Testis (tissue), 2 donors: ENCODE results near the gene RSPO3.

Experiments
- POLR2A ChIP-seq: fragments of 450-650 bp; IDR thresholded peaks from one replicate; pipeline ENCODE4 v1.6.1; 2017; ENCODE audit warnings: antibody characterized with exemption, mild to moderate bottlenecking, moderate library complexity
- TF ChIP-seq, protein P1 (sequence below), 3 experiments: fragments of 450-650 bp in 2 of 3; fragments of 200-600 bp in 1 of 3; sonication (generic) in 1 of 3; IDR thresholded peaks; one replicate each; pipeline ENCODE4 v1.5.1; 2016 to 2019; ENCODE audit warnings: antibody characterized with exemption in 3 of 3, mild to moderate bottlenecking in 2 of 3, moderate library complexity in 1 of 3

DNA sequence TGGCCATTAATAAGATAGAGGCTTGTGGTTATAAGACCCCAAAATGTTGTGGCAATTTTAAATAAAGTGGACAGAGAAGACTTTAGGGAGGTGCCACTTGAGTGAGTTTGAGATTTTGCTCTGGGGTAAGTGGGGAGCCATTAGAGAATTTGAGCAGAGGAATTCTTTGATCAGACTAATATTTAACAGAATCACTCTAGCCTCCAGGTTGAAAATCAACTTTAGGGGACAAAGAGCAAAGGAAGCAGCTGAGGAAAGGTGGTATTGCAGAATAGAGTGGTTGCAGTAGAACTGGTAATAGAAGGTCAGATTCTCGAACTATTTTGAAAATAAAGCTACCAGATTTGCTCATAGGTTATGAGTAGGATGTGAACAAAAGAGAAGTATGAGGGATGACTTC, 97.5 kb downstream of the RSPO3 start:
- TF ChIP-seq, protein P1, sequence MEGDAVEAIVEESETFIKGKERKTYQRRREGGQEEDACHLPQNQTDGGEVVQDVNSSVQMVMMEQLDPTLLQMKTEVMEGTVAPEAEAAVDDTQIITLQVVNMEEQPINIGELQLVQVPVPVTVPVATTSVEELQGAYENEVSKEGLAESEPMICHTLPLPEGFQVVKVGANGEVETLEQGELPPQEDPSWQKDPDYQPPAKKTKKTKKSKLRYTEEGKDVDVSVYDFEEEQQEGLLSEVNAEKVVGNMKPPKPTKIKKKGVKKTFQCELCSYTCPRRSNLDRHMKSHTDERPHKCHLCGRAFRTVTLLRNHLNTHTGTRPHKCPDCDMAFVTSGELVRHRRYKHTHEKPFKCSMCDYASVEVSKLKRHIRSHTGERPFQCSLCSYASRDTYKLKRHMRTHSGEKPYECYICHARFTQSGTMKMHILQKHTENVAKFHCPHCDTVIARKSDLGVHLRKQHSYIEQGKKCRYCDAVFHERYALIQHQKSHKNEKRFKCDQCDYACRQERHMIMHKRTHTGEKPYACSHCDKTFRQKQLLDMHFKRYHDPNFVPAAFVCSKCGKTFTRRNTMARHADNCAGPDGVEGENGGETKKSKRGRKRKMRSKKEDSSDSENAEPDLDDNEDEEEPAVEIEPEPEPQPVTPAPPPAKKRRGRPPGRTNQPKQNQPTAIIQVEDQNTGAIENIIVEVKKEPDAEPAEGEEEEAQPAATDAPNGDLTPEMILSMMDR (IDR thresholded peaks at IDR 0.05): no peak
- no peak for TF ChIP-seq POLR2A
